ENCODE measurements around the gene OR2J2.
"Not testable (repeated sequence)": the region's sequence is repeated elsewhere in the genome, so short reads cannot be mapped to it uniquely, and the experiment has no call there.

DNA sequence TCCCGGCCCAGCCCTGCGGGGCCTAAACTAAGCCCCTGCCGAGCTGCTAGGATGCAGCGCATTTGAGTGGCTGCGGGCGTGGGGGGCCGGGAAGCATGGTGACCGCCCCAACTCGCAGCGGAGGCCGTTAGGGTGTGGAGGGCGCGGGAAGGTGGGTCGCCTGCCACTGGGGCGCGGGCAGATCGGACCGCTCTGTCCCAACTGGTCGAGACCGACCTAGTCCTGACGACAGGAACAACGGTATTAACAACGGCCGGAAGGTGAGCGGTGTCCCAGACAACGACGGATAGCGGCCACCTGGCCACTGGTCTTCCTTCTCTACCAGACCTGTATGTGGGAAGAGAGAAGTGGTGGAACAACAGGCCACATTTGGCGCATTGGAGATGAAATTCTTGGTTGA lies 10.8 kb upstream of the OR2J2 start:
- TF ChIP-seq POLR2A (IDR thresholded peaks at IDR 0.05): not testable (repeated sequence)
- TF ChIP-seq, protein P1, sequence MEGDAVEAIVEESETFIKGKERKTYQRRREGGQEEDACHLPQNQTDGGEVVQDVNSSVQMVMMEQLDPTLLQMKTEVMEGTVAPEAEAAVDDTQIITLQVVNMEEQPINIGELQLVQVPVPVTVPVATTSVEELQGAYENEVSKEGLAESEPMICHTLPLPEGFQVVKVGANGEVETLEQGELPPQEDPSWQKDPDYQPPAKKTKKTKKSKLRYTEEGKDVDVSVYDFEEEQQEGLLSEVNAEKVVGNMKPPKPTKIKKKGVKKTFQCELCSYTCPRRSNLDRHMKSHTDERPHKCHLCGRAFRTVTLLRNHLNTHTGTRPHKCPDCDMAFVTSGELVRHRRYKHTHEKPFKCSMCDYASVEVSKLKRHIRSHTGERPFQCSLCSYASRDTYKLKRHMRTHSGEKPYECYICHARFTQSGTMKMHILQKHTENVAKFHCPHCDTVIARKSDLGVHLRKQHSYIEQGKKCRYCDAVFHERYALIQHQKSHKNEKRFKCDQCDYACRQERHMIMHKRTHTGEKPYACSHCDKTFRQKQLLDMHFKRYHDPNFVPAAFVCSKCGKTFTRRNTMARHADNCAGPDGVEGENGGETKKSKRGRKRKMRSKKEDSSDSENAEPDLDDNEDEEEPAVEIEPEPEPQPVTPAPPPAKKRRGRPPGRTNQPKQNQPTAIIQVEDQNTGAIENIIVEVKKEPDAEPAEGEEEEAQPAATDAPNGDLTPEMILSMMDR (IDR thresholded peaks at IDR 0.05): not testable (repeated sequence)

Data from adrenal gland (tissue), 5 donors.